Measurements from ENCODE around the gene SH3PXD2A.
"Not testable (repeated sequence)": the region's sequence is repeated elsewhere in the genome, so short reads cannot be mapped to it uniquely, and the experiment has no call there.

Gene SH3PXD2A

DNA sequence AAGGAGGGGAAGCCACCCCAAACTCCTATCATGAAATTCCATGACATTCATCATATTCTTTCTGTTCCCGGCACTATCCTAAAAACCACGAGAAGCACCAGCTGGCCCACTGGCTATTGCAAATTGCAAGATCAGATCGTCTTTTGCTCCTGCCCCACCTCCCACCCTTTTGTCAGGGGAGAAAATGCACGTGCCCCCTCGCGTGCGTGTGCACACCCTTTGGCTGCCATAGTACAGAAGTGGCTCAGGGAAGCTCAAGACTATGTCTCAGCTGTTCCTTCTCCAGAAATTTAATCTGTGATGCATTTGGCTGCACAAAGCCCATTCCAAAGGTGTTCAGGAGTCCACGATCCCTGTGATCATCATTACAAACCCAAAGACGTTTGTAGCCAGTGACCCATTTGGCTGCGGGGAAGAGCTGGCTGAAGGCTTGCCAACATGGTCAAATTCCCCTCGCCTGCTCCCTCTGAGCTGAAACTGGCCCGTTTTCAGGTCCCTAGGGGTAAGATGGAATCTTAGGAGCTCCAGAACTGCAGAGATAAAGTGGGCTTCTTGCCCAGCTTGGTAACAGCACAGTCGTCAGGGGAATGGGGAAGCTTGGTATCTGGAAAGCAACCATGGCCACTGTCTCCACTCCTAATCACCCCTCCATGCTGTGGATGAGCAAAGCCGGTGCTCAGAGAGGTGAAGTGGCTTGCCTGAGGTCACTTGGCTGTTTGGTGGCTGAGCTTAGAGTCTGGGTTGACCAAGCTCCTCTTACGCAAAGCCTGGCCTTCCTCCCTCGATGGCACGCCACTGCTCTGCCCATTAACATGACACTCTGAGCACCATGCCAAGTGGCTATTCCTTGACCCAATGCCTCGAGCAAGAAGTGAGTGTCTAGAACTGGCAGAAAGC, 206.5 kb downstream of the SH3PXD2A start:
- no peaks in the 10 kb centered on the region for H3K36me3 Mint-ChIP-seq
- H3K27me3 Mint-ChIP-seq, result no peaks in the 10 kb centered on the region
- no peaks in the 10 kb centered on the region for H3K4me1 Mint-ChIP-seq
- H3K9me3 Mint-ChIP-seq, result no peaks in the 10 kb centered on the region
- no peak overlapping the region for H3K27ac Mint-ChIP-seq
- no peak overlapping the region for H3K4me3 Mint-ChIP-seq

DNA sequence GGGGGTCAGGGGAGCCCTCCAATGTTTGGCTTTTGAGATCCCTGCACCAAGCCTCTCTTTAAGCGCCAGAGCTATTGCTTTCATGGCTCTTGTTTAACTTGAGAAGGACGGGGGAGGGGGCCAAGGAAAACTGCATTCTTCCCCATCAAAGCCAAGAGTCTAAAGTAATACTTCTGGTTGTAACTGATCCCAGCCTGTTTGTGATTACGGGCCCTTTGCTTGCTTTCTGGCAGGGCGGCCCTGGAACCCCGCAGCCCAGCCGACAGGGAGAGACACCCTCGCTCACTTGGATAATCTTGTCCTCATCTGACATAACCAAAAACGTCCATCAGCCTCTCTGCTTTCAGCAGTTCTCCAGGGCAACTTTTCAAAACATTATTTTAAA, 207.1 kb downstream of the SH3PXD2A start:
- H3K27me3 Mint-ChIP-seq, result no peaks in the 10 kb centered on the region
- H3K27ac Mint-ChIP-seq, result no peak overlapping the region
- H3K4me3 Mint-ChIP-seq, result no peak overlapping the region
- H3K4me1 Mint-ChIP-seq, result no peaks in the 10 kb centered on the region
- no peaks in the 10 kb centered on the region for H3K36me3 Mint-ChIP-seq
- H3K9me3 Mint-ChIP-seq, result no peaks in the 10 kb centered on the region

DNA sequence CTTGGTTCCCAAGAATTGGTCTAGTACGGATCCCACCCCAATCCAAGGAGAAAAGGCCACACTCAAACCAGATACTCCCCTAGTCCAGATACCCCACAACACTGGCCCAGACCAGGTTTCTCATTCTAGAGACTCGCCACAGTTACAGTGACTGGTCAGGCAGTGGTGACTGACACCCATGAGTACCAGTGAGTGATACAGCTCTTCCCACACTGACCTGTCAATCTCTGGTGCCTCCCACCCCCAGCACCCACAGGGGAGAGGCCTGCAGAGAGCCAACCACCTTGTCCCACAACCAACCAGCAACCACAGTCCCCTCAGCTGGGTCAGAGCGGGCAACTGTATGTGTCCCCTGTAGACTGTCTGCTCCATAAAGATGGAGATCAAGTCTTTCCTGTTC, 209.1 kb downstream of the SH3PXD2A start:
- H3K4me3 Mint-ChIP-seq, result no peak overlapping the region
- no peaks in the 10 kb centered on the region for H3K36me3 Mint-ChIP-seq
- H3K4me1 Mint-ChIP-seq, result no peaks in the 10 kb centered on the region
- H3K9me3 Mint-ChIP-seq, result no peaks in the 10 kb centered on the region
- H3K27me3 Mint-ChIP-seq, result no peaks in the 10 kb centered on the region
- H3K27ac Mint-ChIP-seq, result no peak overlapping the region

DNA sequence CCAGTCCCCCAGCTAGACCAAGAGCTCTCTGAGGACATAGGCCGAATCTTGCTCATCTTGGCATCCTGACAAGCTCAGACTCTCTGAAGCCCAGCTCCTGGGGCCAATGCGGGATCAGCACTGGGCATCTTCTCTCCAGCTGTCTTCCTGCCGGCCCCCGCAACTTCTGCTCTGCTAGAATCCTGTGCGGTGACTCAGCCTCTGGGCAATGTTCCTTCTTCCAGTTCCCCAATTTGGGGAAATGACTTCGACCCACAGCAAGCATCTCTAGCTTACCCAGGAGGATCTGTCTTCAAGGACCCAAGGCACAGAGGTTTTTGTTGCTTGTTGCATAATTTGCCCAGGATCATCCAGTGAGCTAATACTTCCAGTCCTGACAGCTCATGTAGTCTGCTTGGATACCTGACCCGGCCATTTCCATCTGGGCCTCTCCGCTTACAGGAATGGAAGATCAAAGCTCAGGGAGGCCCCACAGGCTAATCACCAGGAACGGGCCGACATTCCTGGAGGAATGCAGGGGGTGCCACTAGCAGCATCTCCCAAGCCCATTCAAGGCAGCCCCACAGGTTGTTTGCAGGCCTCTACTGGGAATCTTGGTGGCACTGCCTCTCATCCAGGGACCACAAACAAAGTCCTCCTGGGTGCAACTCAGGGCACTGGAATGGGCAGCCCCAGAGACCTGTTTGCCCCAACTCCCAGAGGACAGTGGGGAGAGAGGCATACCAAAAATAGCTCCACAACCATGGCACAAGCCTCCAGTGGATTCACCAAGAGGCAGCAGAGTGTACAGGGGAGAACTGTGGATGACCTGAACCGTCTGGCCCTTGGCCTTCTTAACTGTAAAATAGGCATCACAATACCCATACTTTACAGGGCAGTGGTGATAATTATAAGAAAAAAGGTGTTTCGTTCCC, 210.0 kb downstream of the SH3PXD2A start:
- Mint-ChIP-seq H3K27ac (no peak overlapping the region), H3K27me3 (no peaks in the 10 kb centered on the region), H3K4me1 (no peaks in the 10 kb centered on the region), H3K9me3 (no peaks in the 10 kb centered on the region), H3K36me3 (no peaks in the 10 kb centered on the region), H3K4me3 (no peak overlapping the region)

DNA sequence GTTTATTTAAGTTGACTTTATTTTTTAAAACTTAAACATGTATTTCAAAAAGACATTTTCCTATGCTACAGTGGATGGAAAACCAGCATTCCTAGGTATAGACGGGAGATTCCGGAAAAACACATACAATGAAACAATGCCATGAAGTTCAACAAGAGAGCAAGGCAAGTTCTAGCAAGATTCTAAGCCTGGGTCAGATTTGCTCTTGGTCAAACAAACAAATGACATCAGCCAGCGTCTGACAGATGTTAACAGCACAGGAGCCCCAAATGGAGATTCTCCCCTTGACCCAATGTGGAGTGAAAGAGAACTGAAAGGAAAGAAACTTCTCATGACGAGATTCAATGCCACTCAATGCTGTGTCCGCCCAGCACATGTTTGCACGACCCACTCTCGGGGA, 212.0 kb downstream of the SH3PXD2A start:
- Mint-ChIP-seq H3K27ac (no peak overlapping the region), H3K9me3 (no peaks in the 10 kb centered on the region), H3K4me3 (no peak overlapping the region), H3K27me3 (no peaks in the 10 kb centered on the region), H3K4me1 (no peaks in the 10 kb centered on the region), H3K36me3 (no peaks in the 10 kb centered on the region)

DNA sequence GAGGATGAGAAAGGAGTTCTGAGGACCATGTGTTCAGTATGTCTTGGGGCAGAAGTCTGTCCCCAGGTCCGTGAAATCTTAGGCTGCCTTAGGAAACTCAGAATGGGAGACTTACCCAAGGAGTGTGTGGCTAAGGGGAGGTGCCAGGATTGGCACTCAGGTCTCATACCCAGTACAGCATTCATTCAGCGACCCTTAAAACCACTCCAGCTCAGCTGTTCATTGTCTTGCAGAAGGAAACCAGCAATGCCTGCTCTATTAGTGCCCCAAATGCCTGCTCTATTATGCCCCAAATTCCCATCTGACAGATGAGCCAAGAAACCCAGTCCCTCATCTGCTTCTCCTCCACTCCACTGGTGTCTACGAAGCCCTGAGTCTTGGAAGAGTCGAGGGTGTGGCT, 214.1 kb downstream of the SH3PXD2A start:
- no peak overlapping the region for H3K4me3 Mint-ChIP-seq
- no peaks in the 10 kb centered on the region for H3K4me1 Mint-ChIP-seq
- H3K27ac Mint-ChIP-seq, result no peak overlapping the region
- H3K36me3 Mint-ChIP-seq, result no peaks in the 10 kb centered on the region
- no peaks in the 10 kb centered on the region for H3K27me3 Mint-ChIP-seq
- no peaks in the 10 kb centered on the region for H3K9me3 Mint-ChIP-seq

DNA sequence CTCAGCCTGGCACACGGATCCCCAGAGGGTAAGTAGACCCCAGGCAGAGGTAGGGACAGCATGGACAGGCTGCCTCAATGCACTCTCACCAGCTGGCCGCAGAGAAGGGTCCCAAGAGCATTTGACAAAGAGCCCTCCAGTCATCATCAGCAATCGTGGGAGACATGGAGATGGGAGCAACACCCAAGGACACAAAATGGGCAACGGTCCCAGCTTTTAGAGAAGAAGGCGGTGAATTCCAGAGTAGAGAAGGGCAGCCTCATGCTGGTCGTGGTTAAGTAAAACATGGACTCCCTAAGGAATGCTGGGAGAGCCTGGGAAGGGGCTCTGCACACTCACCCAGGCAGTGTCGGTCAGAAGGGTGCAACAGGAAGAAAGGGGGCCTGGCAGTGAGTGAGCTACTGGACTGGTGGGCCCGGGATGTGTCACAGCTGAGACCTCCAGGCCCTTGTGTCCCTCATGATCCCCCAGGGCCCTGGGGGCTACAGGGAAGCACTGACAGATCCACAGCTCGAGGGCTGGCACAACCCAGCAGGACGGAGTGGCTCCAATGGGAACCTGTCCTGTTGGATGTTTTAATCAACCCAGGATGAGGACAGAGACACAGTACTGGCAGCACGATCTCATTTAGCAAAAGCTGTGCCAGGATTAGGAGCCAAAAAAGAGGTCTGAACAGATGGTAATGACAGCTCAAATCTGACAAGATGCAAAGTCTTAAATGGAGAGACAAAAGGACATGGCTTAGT, 214.8 kb downstream of the SH3PXD2A start:
- H3K27ac Mint-ChIP-seq, result no peak overlapping the region
- H3K4me3 Mint-ChIP-seq, result no peak overlapping the region
- H3K36me3 Mint-ChIP-seq, result no peaks in the 10 kb centered on the region
- H3K9me3 Mint-ChIP-seq, result no peaks in the 10 kb centered on the region
- H3K4me1 Mint-ChIP-seq, result no peaks in the 10 kb centered on the region
- no peaks in the 10 kb centered on the region for H3K27me3 Mint-ChIP-seq

DNA sequence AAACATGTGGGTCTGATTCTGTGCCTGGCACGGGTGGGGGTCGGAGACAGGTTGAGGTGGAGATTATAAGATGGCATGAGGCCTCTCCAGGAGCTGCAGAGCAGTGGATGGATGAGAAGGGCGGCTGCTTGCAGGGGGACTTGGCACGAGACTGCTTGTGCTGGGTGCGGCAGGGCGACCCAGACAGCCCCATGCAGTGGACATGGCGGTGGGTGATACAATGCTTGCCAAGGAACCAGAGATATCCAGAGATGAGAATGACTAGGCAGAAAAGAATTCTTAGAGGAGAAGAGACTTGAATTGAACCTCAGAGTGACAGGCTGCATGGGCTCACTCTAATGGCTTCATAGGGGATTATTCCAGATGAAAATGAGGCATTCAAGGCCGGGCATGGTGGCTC, 216.4 kb downstream of the SH3PXD2A start:
- Mint-ChIP-seq H3K4me1 (no peaks in the 10 kb centered on the region), H3K27me3 (no peaks in the 10 kb centered on the region), H3K9me3 (no peaks in the 10 kb centered on the region), H3K4me3 (no peak overlapping the region), H3K27ac (no peak overlapping the region), H3K36me3 (no peaks in the 10 kb centered on the region)

DNA sequence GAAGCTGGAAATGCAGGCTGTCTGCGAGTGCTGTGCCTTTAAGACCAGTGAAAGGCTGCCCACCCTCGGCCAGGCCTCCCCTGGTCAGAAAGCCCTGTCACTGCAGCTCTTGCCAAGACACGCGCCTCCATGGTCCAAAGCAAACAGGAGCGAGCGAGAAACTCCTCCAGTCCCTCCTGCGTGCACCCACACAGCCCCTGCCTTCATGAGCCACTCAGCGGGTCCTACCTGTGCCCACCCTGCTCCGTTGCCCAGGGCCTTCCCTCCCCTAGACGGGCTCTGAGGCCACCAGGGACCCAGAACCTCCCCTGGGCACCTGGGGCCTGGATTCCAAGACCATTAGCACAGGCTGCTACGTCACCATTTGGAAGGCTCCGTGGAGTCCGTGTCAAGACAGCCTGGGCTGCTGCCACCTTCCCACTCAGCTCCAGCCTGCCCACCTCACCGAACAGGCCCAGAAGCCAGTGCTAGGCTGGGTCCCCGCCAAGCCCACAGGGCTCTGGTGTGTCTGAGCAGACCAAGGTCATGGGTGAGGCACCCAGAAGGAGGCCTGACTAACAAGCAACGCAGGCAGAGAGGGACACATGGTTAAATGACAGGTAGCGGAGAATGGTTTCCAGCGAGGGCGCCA, 217.3 kb downstream of the SH3PXD2A start:
- Mint-ChIP-seq H3K9me3 (no peaks in the 10 kb centered on the region), H3K27ac (no peak overlapping the region), H3K4me1 (no peaks in the 10 kb centered on the region), H3K27me3 (no peaks in the 10 kb centered on the region), H3K36me3 (no peaks in the 10 kb centered on the region), H3K4me3 (no peak overlapping the region)

DNA sequence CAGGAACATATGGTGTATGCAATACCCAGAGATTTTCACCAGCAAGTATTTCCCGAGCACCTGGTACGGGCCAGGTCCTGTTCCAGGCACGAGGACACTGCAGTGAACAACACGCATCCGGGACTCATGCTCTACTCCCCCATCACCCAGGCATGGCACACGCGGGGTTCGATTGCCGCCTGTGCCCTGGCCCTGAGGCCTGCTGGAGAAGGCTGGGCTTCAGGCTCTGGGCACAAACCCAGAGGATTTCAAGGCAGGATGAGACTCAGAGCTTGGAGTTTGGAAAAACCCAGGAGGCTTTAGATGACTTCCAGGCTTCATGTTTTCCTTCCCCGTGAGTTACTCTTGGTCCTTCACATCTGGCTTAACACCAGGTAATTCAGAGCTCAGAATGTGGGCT, 218.4 kb downstream of the SH3PXD2A start:
- Mint-ChIP-seq H3K9me3 (no peaks in the 10 kb centered on the region), H3K36me3 (no peaks in the 10 kb centered on the region), H3K4me3 (no peak overlapping the region), H3K4me1 (no peaks in the 10 kb centered on the region), H3K27me3 (no peaks in the 10 kb centered on the region), H3K27ac (no peak overlapping the region)

DNA sequence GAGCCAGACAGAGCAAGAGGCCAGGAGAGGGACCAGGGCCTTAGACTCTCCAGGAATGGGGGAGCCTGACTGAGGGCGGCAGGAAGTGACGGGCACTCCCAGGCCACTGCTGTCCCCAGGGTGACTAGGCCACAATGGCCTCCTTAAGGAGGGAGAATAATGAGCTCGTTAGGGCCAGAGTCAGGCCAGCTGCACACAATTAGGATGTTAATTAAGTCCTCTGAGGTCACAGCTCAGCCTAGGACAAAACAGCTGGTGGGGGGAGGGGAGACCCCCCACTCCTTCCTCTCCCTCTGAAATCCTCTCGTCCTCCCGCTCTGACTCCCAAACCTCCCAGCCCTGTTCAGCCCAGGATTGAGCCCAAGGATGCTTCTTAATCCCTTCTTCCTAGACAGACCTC, 218.9 kb downstream of the SH3PXD2A start:
- Mint-ChIP-seq H3K27me3 (no peaks in the 10 kb centered on the region), H3K27ac (no peak overlapping the region), H3K9me3 (no peaks in the 10 kb centered on the region), H3K4me3 (no peak overlapping the region), H3K4me1 (no peaks in the 10 kb centered on the region), H3K36me3 (no peaks in the 10 kb centered on the region)

DNA sequence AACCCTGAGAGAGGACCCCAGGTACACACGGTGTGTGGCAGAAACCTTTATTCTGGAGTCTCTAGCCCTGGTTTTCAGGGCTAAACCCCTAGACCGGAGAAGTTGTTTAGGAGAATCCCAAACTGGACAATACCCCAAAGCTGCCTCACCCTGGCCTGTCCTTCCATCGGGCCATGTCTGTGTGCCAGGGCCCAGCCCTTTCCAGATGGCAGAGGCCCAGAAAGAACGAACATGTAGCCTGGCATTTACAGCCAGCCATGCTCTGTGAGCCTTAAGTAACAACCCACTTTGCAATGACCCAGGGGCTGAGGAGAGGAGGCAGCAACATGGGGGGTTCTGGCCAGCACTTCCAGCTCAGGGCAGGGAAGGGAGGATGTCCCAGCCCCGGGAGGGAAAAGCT, 219.8 kb downstream of the SH3PXD2A start:
- no peaks in the 10 kb centered on the region for H3K9me3 Mint-ChIP-seq
- H3K36me3 Mint-ChIP-seq, result no peaks in the 10 kb centered on the region
- H3K4me3 Mint-ChIP-seq, result no peak overlapping the region
- no peak overlapping the region for H3K27ac Mint-ChIP-seq
- no peaks in the 10 kb centered on the region for H3K27me3 Mint-ChIP-seq
- no peaks in the 10 kb centered on the region for H3K4me1 Mint-ChIP-seq

DNA sequence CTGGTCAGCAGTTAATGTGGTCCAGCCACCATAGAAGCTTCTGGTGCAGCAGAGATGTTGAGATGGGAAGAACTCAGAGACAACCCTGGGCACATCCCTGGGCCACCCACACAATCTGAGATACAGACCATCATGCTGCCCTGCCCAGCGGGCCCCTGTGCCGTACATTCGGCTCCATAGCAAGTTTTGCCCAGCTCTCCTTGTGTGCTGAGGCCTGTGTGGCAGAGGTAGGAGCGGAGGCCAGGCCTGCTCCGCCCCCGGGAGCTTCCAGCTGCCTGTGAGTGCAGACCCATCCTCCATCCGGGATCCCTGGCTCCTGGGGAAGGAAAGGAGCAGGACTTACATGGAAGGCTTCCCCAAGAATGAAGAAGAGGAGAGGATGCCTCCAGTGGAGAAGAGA, 221.5 kb downstream of the SH3PXD2A start:
- Mint-ChIP-seq H3K36me3 (no peaks in the 10 kb centered on the region), H3K4me3 (no peak overlapping the region), H3K4me1 (no peaks in the 10 kb centered on the region), H3K27me3 (no peaks in the 10 kb centered on the region), H3K9me3 (no peaks in the 10 kb centered on the region), H3K27ac (no peak overlapping the region)

DNA sequence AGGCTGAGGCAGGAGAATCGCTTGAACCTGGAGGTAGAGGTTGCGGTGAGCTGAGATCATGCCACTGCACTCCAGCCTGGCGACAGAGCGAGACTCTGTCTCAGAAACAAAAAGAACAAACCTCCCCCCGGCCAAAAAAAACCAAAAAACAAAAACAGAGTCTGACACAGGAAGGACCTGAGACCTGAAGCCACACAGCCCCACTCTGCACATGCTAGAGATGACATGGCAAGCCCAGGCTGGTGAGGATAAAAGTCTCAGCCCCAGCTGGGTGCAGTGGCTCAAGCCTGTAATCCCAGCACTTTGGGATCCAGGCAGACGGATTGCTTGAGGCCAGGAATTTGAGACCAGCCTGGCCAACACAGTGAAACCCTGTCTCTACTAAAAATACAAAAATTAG, 222.5 kb downstream of the SH3PXD2A start:
- not testable (repeated sequence) for H3K27ac Mint-ChIP-seq, H3K36me3 Mint-ChIP-seq, H3K9me3 Mint-ChIP-seq, H3K4me1 Mint-ChIP-seq, H3K4me3 Mint-ChIP-seq, H3K27me3 Mint-ChIP-seq

DNA sequence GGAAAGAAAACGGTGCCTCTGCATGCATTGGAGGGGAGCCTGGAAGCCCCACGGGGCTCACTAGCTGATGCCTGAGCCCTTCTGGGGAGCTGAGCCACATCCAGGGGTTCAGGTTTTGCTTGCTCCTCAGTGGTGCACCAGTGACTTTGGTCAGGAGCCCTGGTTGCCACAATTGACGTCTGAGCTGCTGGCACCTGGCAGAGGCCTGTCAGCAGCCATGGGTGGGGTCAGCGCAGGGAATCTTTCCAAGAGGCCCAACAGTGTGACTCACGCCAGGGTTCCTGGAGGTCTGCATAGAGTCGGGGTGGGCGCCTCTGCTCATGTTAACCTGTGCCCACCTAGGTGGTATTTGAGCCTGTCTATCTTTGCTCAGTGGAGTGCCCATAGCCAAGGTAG, 223.1 kb downstream of the SH3PXD2A start:
- Mint-ChIP-seq H3K9me3 (no peaks in the 10 kb centered on the region), H3K27me3 (no peaks in the 10 kb centered on the region), H3K36me3 (no peaks in the 10 kb centered on the region), H3K4me1 (no peaks in the 10 kb centered on the region), H3K27ac (no peak overlapping the region), H3K4me3 (no peak overlapping the region)

Data from activated naive CD4-positive, alpha-beta T cell treated with anti-CD3 and anti-CD28 coated beads, Interleukin-2, amount 50 U/mL, for 24 hours (primary cell).